ENCODE data around the gene BGN.

Gene BGN

DNA sequence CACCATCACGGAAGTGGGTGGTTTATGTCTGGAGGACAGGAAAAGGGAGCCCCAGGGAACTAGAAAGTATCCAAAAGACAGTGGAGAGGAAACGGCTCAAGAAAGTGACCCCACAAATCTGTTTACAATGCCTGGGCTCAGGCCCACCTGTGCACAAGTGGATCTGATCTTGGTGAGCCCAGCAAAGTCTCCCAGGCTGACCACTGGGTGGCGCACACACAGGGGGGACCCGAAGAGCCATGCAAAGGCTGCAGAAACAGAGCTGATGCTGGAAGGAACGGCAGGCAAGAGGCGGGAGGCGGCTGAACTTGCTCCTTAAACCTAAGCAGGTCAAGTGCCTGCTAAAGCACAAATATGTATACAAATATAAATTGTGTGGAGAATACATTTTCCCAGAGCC is 34.0 kb upstream of the BGN start:
- peak; percentile 78 for DNase-seq (ENCODE audit: low spot score)

DNA sequence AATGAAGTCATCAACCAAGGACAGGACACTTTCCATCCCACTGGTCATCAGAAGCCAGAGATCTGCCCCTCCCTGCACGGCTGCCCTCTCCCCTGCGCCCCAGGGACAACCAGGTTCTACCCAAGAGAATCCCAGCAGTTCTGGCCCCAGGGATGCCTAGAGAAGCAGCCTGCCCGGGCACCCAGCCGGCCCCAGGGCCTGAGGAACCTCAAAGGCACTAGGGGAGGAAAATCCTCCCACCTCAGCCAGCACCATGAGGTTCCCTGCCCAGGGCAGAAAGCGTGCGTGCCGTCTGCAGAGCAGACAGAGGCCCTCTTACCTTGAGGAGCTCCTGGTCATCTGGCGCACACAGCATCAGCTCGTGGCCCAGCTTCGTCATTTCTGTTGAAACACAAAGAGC is 32.5 kb upstream of the BGN start:
- no peak for DNase-seq (ENCODE audit: low spot score)

GRCh38 chrX:153463031-153463430 is 31.7 kb upstream of the BGN start:
- no peak for DNase-seq (ENCODE audit: low spot score)

- no peak for DNase-seq (ENCODE audit: low spot score)
These were observed 31.2 kb upstream of the BGN start for GRCh38 chrX:153463556-153463955.

DNA sequence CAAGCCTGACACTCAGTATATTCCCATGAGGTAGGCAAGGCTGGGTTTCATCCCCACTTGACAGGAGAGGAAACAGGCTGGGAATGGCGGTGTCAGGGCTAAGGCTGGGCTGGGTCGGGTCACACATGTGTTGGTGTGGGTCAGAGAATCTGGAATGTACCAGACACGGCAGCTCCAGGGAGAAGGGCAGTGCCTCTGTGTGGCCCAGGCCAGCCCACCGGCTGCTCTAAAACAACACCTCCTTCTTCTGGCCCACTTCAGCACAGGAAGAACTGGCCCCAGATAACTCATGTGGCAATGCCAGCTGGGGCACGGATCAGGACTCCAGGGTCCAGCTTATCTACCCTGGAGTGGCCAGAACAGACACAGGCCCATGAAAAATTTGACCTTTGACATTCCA is 30.7 kb upstream of the BGN start:
- no peak for DNase-seq (ENCODE audit: low spot score)

GRCh38 chrX:153465691-153466380 is 28.9 kb upstream of the BGN start:
- no peak for DNase-seq (ENCODE audit: low spot score)

- no peak for DNase-seq (ENCODE audit: low spot score)
These were observed 26.7 kb upstream of the BGN start for GRCh38 chrX:153468008-153468580.

GRCh38 chrX:153469811-153470410 is 24.9 kb upstream of the BGN start:
- DNase-seq (ENCODE audit: low spot score), result peak; percentile 50

DNA sequence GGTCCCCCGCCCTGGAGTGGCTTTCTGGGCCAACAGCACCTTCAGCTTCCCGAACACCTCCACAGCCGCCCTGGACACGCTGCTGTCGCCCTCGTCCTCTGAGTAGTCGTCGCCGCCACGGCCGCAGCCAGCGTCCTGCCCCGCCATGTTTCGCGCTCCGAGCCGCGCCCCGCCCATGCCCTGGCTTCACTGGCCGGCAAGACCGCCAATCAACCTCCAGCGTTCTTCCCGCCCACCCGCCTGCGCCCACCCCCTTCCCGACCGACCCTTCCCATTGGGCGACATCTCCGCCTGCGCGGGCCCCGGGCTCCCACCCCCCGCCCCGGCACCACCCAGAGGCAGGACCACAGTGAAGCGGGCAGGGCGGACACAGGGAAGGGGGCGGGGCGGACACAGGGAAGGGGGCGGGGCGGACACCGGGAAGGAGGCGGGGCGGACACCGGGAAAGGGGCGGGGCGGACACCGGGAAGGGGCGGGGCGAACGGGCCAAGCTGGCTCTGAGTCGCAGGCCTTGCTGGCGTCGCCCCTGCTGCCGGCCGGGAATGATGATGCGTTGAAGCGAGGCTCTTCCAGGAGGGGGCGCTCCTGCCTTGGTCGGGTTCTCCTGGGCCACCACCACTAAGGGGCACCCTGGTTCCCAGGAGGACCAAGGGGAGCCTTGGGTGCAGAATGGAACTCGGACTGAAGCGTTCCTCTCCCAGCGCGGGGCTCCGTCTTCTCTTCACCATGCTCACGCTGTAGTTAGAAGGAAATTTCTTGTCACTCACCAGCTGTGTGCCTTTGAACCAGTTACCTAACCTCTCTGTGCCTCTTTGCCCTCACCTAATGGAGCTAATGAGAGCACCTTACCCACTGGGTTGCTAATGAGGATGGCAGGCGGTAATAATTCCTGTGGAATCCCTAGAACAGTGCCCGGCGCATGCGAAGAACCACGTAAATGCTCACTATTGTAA is 24.1 kb upstream of the BGN start, which contains the start of gene HAUS7:
HAUS7 (minus strand) TSS at position 166 of the 953 bp plus-strand sequence; CDS start at position 147, 19 bp downstream.
- peak; percentile 91 for DNase-seq (ENCODE audit: low spot score)

GRCh38 chrX:153471663-153472280 is 23.0 kb upstream of the BGN start:
- DNase-seq (ENCODE audit: low spot score), result no peak

DNA sequence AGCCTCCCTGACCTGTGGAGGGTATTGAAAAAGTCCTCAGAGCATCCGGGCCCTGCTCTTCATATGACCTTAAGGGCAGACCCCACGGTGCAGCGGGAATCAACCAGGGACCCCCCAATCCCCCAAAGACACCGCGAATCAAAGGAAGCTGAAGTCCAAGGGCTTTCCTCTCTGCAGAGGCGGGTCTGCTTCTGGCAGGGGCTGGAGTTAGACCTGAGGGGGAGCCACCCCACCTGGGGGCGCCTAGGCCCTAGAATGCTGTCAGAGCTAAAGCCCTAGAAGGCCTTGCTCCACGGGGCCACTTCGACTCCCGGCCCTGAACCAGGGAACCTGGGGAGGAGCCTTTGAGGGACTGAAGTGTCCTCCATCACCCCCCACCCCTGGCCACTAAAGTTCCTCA is 21.7 kb upstream of the BGN start:
- no peak for DNase-seq (ENCODE audit: low spot score)

- no peak for DNase-seq (ENCODE audit: low spot score)
These were observed 20.5 kb upstream of the BGN start for GRCh38 chrX:153474266-153474665.

GRCh38 chrX:153474718-153475117 is 20.1 kb upstream of the BGN start:
- no peak for DNase-seq (ENCODE audit: low spot score)

DNA sequence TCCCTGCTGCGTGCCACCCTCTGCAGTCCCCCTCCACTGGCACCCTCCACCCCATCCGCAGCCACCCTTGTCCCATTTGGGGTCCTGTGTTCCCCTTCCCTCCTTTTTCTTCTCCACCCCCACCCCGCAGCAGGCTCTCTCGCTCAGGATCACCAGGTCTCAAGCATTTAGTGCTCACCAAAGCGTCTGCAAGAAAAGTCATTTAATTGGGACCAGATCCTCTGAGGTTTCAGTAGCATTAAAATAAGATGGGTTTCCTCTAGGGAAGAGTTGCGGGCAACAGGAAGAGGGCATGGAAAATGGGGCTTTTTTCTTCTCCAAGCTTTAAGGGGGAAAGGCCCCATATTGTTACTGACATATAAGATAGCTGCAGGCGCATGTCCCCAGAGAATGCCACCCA is 19.5 kb upstream of the BGN start:
- no peak for DNase-seq (ENCODE audit: low spot score)

GRCh38 chrX:153475751-153476281 is 19.0 kb upstream of the BGN start:
- DNase-seq (ENCODE audit: low spot score), result no peak

DNA sequence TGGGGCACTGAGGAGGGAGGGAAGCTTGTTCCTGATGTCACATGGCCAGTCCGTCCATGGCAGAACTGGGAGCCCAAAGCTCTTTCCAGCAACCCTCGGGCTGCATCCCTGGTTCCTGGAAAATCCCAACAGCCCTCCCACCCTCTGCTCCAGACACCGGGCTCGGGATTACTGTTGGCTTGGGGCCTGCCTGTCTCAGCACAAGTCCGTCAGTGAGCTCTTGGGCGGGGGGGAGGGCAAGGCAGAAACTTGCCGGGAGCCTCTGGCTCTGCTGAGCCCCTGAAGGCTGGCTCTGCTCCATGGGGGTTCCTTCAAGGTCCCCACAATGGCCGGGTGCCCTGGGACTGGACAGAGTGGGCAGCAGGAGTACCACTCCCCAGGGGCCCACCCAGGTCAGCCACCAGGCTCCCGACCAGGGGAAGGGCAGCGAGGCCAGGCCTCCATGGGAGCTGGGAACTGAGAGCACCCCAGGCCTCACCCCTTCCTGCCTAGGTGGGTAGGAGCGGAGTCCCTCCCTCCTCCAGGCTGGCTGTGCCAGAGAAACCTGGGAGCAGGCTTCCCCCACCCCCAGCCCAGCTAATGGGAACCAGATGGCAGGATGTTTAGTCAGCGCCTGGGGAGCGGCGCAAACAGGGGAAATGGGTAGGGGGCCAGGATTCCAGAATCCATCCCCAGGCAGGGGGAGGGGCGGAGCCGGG is 18.0 kb upstream of the BGN start:
- peak; percentile 66 for DNase-seq (ENCODE audit: low spot score)

DNA sequence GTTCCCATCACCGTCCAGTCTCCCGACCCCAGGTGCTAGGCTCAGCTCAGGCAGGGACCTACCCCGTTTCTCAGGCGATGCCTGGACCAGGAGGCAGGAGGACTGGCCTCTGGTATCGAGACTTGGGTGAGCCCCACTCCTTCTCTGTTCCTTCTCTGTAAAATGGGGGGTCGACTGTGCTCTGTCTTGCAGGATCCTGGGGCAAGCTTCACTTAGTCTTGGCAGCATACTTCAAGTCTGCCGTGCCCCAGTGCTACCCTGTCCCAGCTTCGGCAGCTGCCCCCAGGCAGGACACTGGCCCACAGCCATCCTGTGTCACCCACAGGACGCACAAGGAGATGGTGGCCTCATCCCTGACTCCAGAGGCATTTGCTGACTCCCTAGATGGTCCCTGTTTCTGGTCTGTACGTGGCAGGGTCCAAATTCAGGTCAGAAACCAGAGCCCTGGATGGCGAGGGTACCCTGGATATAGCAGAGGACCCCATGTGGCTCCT is 17.4 kb upstream of the BGN start:
- no peak for DNase-seq (ENCODE audit: low spot score)

- DNase-seq (ENCODE audit: low spot score), result no peak
These were observed 16.9 kb upstream of the BGN start for GRCh38 chrX:153477901-153478300.

DNA sequence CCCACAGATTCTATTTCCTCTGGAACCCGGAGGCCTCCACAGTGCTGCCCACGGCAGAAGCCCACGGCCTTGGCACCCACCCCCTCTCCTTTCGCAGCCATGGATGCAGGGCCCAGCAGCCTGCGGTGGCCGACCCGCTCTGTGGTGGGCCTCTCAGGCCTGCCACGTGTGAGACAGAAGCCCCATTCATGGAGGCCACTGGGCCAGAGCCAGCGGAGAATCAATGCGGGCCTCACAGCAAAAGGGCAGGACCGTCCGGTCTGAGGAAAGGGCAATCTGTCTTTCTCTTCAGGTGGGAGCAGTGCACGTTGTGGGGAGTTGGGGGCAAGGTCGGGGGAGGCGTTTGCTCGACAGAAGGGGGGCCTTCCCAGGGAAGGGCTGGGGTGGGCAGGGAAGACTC is 16.0 kb upstream of the BGN start:
- DNase-seq (ENCODE audit: low spot score), result no peak

DNA sequence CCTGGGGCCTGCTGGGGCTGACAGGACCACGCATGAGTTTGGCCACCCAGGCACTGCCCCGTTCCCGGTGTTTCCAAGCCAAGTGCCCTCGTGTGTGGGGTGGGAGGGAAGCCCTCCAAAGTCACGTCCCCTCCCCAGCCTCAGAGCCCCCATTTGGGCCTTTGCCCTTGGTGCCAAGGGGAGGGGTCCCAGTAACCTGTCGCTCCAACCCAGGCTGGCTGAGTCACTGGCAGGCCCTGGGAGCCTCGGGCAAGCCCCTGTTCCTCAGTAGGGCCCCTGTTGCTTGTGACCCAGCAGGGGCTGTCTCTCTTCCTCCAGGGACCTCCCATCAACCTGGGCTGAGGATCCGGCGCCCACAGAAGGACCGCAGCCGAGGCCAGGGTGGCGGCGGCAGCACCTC is 13.7 kb upstream of the BGN start:
- no peak for DNase-seq (ENCODE audit: low spot score)

All from D341Med (cell line).